Gastrocnemius medialis (tissue), 4 donors: ENCODE measurements around the gene NPTXR.

Source experiments
- CTCF ChIP-seq, 5 experiments: fragments of 450-650 bp in 3 of 5; fragments of 200-600 bp in 2 of 5; sonication (generic) in 2 of 5; IDR thresholded peaks in 4 of 5; conservative IDR thresholded peaks in 1 of 5; 1 replicate in 4 of 5; 2 replicates in 1 of 5; pipeline ENCODE4 v1.5.1; 2016 to 2019; ENCODE audit warnings: antibody characterized with exemption in 5 of 5, mild to moderate bottlenecking in 3 of 5, moderate library complexity in 3 of 5
- POLR2A ChIP-seq, 2 donors: fragments of 450-650 bp; IDR thresholded peaks; one replicate each; pipeline ENCODE4 v1.6.1; 2017; ENCODE audit warnings: antibody characterized with exemption in 2 of 2, mild to moderate bottlenecking in 2 of 2, moderate library complexity in 2 of 2

GRCh38 chr22:38860283-38861169 is 16.7 kb upstream of the NPTXR start:
- no peak for TF ChIP-seq CTCF (IDR thresholded peaks at IDR 0.05 in 4 of 5, conservative IDR thresholded peaks at IDR 0.05 in 1 of 5)
- TF ChIP-seq POLR2A (IDR thresholded peaks at IDR 0.05): no peak
